AG10803 (cell line): Measurements from ENCODE around the gene CINP.
A peak's percentile ranks its signal among the peaks of the same experiment; 100 is the strongest.
"Not testable (repeated sequence)": the region's sequence is repeated elsewhere in the genome, so short reads cannot be mapped to it uniquely, and the experiment has no call there.

Source experiments
- DNase-seq: peaks from one replicate; pipeline ENCODE4 v3.0.0; 2010; ENCODE audit warnings: low read depth
- H3K4me3 ChIP-seq: 2 replicates; pipeline ENCODE4 v1.5.1; 2011; ENCODE audit warnings: mild to moderate bottlenecking, low read length, control low read depth
- TF ChIP-seq, protein P1 (sequence below): conservative IDR thresholded peaks from 2 replicates; pipeline ENCODE4 v1.5.1; 2011; ENCODE audit warnings: mild to moderate bottlenecking, low read length, control low read depth, inconsistent platforms

Gene CINP

DNA sequence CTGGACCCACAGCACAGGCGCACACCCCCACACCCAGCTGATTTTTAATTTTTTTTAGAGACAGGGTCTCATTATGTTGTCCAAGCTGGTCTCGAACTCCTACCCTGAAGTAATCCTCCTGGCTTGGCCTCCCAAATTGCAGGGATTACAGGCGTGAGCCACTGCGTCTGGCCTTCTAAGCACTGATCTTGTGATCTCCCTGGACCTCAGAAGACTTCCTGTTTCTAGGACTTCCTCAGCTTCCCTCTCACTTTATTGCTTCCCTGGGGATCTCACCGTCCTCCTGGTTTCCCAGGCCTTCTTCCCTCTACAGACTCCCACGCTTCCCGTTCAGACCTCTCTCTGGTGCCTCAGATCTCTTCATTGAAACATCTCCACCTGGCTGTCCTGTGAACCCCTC is 29.3 kb downstream of the CINP start:
- no peak overlapping the region for H3K4me3 ChIP-seq
- no peak for DNase-seq
- TF ChIP-seq, protein P1, sequence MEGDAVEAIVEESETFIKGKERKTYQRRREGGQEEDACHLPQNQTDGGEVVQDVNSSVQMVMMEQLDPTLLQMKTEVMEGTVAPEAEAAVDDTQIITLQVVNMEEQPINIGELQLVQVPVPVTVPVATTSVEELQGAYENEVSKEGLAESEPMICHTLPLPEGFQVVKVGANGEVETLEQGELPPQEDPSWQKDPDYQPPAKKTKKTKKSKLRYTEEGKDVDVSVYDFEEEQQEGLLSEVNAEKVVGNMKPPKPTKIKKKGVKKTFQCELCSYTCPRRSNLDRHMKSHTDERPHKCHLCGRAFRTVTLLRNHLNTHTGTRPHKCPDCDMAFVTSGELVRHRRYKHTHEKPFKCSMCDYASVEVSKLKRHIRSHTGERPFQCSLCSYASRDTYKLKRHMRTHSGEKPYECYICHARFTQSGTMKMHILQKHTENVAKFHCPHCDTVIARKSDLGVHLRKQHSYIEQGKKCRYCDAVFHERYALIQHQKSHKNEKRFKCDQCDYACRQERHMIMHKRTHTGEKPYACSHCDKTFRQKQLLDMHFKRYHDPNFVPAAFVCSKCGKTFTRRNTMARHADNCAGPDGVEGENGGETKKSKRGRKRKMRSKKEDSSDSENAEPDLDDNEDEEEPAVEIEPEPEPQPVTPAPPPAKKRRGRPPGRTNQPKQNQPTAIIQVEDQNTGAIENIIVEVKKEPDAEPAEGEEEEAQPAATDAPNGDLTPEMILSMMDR: no peak

DNA sequence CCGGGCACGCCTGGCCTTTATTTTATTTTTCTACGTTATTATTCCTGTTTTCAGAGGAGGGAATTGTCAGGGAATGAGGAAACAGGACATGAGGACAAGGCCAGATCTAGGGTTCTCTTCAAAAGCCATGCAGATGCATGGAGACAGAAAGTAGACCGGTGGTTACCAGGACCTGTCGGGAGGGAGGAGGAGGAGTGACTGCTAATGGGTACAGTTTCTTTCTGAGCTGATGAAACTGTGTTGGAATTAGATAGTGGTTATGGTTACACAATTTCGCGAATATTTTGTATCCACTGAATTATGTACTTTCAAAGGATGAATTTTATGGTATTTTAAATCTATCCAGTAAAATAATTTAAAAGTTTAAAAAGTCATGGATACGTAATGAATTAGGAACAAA is 31.9 kb downstream of the CINP start:
- H3K4me3 ChIP-seq: no peak overlapping the region
- DNase-seq: no peak
- TF ChIP-seq, protein P1: no peak

DNA sequence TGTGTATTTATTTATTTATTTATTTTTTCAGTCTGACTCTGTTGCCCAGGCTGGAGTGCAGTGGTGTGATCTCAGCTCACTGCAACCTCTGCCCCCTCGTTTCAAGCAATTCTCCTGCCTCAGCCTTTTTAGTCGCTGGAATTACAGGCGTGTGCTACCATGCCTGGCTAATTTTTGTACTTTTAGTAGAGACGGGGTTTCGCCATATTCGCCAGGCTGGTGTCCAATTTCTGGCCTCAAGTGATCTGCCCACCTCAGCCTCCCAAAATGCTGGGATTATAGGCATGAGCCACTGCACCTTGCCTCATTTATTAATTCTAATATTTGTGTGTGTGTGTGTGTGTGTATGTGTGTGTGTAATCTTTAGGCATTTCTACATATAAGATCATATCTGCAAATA is 33.3 kb downstream of the CINP start:
- not testable (repeated sequence) for H3K4me3 ChIP-seq, DNase-seq

DNA sequence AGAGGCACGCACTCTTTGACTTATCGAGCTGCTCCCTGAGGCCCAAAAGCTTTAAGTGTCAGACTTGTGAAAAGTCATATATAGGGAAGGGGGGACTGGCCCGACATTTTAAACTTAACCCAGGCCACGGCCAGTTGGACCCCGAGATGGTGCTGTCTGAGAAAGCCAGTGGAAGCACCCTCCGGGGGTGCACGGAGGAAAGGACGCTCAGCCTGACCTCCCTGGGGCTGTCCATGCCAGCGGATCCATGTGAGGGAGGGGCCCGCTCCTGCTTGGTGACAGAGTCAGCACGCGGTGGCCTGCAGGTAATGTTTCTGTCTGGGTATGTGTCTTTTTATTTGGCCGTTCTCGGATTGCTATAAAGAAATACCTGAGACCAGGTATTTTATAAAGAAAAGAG is 36.1 kb downstream of the CINP start:
- no peak for DNase-seq
- H3K4me3 ChIP-seq: no peak overlapping the region
- TF ChIP-seq, protein P1: no peak

DNA sequence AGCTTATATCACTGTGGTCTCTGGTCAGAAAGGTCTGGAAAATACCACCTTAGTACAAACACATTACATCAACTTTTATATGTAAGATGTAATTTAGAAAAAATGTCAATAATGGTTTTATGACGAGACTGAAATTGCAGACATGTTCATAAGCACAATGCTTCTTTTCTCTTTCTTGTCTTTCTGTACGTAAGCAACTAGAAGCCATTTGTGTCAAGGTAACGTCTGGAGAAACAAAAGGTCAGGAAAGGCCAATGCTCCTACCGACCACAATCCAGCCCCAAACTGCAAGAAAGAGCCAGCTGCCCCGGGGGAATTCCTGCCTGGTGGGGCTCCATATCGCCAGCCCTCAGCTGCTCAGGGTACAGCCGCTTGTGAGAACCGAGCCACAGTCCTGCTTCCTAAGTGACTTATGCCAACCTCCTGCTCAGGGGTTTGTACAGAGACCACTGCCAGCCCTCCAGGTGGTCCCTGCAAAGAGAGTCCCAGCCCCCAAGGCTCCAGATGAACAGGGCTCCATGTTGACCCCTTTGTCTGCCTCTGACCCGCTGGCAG is 36.8 kb downstream of the CINP start:
- no peak overlapping the region for H3K4me3 ChIP-seq
- no peak for DNase-seq
- TF ChIP-seq, protein P1: no peak

DNA sequence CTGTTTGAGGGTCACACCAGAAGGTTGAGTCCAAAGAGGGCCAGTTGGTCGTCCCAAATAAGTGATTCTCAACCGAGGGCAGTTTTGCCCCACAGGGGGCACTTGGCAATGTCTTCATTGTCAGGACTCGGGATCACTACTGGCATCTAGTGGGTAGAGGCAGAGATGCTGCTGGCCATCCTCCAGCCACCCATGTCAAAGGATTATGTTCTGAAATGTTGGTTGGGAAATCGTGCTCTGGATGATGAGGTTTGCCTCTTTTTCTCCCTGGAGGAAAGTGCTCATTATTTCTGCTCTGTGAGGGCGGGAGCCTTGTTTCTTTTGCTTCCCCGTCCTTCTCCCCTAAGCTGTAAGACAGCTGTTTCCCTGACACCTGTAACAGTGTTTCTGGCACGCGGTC is 39.6 kb downstream of the CINP start:
- peak; percentile 88 for DNase-seq
- TF ChIP-seq, protein P1: peak; percentile 78
- no peak overlapping the region for H3K4me3 ChIP-seq

DNA sequence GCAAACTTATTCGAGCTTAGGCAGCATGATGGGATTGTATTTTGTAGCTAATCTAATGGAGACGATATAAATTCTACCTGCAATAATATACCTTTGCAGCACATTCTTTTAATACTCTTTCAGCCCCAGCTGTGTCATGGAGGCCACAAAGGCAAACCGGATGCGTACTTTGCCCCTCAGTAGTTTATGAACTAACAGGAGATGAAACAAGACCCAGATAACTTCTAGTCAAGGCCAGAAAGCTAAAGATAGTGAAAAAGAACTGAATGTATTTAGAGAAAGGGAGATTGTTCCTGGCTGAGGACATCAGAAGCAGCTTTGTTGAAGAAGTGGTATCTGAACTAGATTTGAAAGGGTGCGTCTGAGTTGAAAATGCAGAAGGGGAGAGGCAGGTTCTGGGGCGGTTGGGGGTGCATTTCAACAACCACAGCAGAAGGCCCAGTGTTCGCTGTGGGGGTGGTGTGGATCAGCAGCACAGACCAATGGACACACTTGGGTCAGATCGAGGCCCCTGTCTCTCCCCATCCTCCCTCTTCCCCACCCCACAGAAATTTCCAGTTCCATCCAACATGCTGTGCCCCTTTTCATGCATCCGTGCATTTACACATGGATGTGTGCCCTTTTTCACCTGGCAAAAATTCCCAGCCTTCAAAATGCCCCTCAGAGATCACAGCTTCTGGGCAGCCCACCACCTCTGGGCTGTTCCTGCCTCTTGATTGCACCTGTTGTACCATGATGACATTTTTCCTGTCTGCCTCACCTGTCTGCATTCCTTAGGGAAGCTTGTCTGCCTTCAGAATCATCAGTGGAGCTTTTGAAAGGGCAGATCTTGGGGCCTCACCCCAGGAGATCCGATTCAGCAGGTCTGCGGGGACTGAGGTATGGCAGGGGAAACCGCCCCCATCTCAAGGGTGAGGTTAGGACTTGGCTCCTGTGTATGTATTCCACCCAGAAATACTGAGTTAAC is 41.0 kb downstream of the CINP start:
- H3K4me3 ChIP-seq: no peak overlapping the region
- DNase-seq: no peak
- TF ChIP-seq, protein P1: no peak
